Smooth muscle cell (in vitro differentiated cells): ENCODE measurements around the gene CRAT. TPM values are rescaled to one million over a fixed set of nuclear protein-coding genes. Genes with fewer than 3 reads are reported as not detected.
A peak's percentile ranks its signal among the peaks of the same experiment; 100 is the strongest.

Experiments
- DNase-seq: peaks from one replicate; lab custom pipeline; 2025; ENCODE audit not compliant: unreplicated experiment; lab: John Stamatoyannopoulos, UW
- H2AFZ ChIP-seq: fragments of 200-600 bp; sonication (generic); 2 replicates; pipeline ENCODE4 v1.6.0; 2016; ENCODE audit warnings: antibody characterized with exemption, low read depth, mild to moderate bottlenecking
- H3F3A ChIP-seq: fragments of 200-600 bp; sonication (generic); 2 replicates; pipeline ENCODE4 v1.6.0; 2017; ENCODE audit warnings: antibody characterized with exemption, low read depth
- H3K27ac ChIP-seq: fragments of 200-600 bp; sonication (generic); 2 replicates; pipeline ENCODE4 v1.5.1; 2016; ENCODE audit warnings: low read depth, mild to moderate bottlenecking
- H3K27me3 ChIP-seq: fragments of 200-600 bp; sonication (generic); 2 replicates; pipeline ENCODE4 v1.6.1; 2016; ENCODE audit warnings: low read depth, mild to moderate bottlenecking
- H3K36me3 ChIP-seq: fragments of 200-600 bp; sonication (generic); 2 replicates; pipeline ENCODE4 v1.5.1; 2016; ENCODE audit warnings: low read depth
- H3K4me1 ChIP-seq: fragments of 200-600 bp; sonication (generic); 2 replicates; pipeline ENCODE4 v1.5.1; 2016; ENCODE audit warnings: low read depth
- H3K4me2 ChIP-seq: fragments of 200-600 bp; sonication (generic); 2 replicates; pipeline ENCODE4 v1.6.0; 2016; ENCODE audit warnings: mild to moderate bottlenecking
- H3K4me3 ChIP-seq: fragments of 200-600 bp; sonication (generic); 2 replicates; pipeline ENCODE4 v1.5.1; 2016; ENCODE audit warnings: mild to moderate bottlenecking
- H3K79me2 ChIP-seq: fragments of 200-600 bp; sonication (generic); 2 replicates; pipeline ENCODE4 v1.6.0; 2016; ENCODE audit warnings: low read depth, mild to moderate bottlenecking
- H3K9ac ChIP-seq: fragments of 200-600 bp; sonication (generic); 2 replicates; pipeline ENCODE4 v1.6.0; 2016; ENCODE audit warnings: low read depth
- H3K9me3 ChIP-seq: fragments of 200-600 bp; sonication (generic); replicated peaks from 2 replicates; pipeline ENCODE4 v1.5.1; 2016; ENCODE audit warnings: low read depth
- H4K20me1 ChIP-seq: fragments of 200-600 bp; sonication (generic); 2 replicates; pipeline ENCODE4 v1.6.0; 2016; ENCODE audit warnings: low read depth
- WGBS: methylation state at CpG from one replicate; pipeline ENCODE4 v1.1.7; 2016; ENCODE audit warnings: low lambda C conversion rate; 5-methylcytosine and 5-hydroxymethylcytosine counted together
- polyA plus RNA-seq: library from polyadenylated mRNA; unstranded; fragments of >200 nt; fragmentation: Nextera tagmentation; extraction: Ambion mirVana; gene quantifications from 2 replicates; pipeline ENCODE4 v1.2.1, GENCODE V29; 2016
- total RNA-seq: library from RNA; depleted of rRNA; stranded (reverse); fragments of >200 nt; gene quantifications from 2 replicates; pipeline ENCODE4 v1.2.3, GENCODE V29; 2014
- TF ChIP-seq, protein P1 (sequence below): fragments of 200-600 bp; sonication (generic); IDR thresholded peaks from 2 replicates; pipeline ENCODE4 v1.5.1; 2017; ENCODE audit warnings: borderline replicate concordance, mild to moderate bottlenecking, antibody characterized with exemption; ENCODE audit not compliant: insufficient read depth, poor library complexity, severe bottlenecking

Gene CRAT
- total and polyA plus RNA-seq, 2 experiments from 2014 or later = 20.0 to 52.3 TPM

DNA sequence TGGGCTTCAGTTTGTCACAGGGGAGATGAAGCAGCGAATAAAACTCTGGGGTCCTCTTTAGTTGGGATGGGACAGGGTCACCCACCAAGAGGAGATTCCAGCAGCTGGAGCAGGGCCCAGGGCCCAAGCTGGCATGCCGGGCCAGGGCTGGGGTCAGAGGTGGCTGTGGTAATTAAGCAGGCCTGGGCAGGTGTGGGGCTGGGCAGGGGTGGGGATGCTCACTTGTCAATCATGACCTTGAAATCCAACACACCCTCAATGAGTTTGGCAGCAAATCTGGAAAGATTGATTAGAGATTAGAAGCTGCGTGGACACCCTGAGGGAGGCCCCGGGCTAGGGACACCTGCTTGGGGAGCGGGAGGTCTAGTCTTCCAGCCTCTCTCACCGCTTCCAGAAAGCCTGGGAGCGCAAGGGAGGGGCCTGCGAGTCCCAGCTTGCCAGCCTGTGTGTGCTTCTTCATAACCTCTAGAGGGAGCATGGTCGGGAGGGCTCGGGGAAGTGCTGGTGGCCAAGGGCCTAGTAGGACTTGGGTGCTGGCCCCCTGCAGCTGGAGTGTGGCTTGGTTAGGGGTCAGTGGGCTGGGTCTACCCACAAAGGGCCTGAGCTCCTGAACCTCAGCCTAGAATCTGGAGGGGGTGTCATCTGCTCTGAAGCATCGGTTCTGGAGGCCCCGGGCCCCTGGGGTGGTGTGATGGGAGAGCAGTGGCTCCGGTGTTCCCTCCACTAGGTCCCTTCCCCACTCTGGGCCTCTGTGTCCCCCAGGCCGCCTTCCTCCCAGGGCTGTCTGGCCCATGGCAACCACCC is 7.6 kb downstream of the CRAT start:
- no peaks in the 10 kb centered on the region for H3F3A ChIP-seq
- WGBS = 56% methylated on average over 14 of the region's 14 CpGs

DNA sequence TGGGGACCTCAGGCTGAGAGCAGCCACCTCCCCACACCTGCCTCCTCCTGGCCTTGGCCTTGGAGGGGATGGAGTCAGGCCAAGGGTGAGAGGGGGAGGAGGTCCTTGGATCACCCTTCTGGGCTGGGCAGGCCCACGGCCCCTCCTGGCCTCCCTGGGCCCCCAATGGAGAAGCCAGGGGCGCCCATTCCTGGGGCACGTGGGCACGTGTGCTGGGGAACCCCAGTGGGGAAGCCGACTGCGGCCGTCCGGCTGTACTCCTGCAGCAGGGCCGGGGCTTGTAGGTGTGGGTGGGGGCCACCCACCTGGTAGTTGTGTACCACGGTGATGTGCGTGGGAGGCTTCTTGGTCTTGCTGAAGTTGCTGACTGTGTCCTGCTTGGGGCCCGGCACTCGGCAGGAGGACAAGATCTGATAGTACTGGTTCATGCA is 8.5 kb downstream of the CRAT start:
- 92% methylated on average over 12 of the region's 13 CpGs for WGBS
- no peak for DNase-seq
- Histone ChIP-seq H3K36me3 (no peaks in the 10 kb centered on the region), H4K20me1 (peaks cover 4% of the 10 kb centered on the region), H3K9me3 (no peaks in the 10 kb centered on the region), H2AFZ (no peak overlapping the region), H3K4me3 (no peak overlapping the region), H3F3A (no peaks in the 10 kb centered on the region), H3K4me2 (no peak overlapping the region), H3K27ac (no peak overlapping the region), H3K4me1 (no peaks in the 10 kb centered on the region), H3K9ac (no peak overlapping the region), H3K79me2 (no peaks in the 10 kb centered on the region), H3K27me3 (no peaks in the 10 kb centered on the region)
- TF ChIP-seq, protein P1, sequence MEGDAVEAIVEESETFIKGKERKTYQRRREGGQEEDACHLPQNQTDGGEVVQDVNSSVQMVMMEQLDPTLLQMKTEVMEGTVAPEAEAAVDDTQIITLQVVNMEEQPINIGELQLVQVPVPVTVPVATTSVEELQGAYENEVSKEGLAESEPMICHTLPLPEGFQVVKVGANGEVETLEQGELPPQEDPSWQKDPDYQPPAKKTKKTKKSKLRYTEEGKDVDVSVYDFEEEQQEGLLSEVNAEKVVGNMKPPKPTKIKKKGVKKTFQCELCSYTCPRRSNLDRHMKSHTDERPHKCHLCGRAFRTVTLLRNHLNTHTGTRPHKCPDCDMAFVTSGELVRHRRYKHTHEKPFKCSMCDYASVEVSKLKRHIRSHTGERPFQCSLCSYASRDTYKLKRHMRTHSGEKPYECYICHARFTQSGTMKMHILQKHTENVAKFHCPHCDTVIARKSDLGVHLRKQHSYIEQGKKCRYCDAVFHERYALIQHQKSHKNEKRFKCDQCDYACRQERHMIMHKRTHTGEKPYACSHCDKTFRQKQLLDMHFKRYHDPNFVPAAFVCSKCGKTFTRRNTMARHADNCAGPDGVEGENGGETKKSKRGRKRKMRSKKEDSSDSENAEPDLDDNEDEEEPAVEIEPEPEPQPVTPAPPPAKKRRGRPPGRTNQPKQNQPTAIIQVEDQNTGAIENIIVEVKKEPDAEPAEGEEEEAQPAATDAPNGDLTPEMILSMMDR = no peak

More for the DNA sequence above, 7.6 kb downstream of the CRAT start:
- Histone ChIP-seq H3K27me3 (no peaks in the 10 kb centered on the region), H2AFZ (no peak overlapping the region), H3K27ac (no peak overlapping the region), H3K9me3 (no peaks in the 10 kb centered on the region), H3K4me2 (no peak overlapping the region), H4K20me1 (peaks cover 4% of the 10 kb centered on the region), H3K79me2 (no peaks in the 10 kb centered on the region), H3K4me3 (no peak overlapping the region), H3K4me1 (no peaks in the 10 kb centered on the region), H3K9ac (no peak overlapping the region), H3K36me3 (no peaks in the 10 kb centered on the region)
- no peak for DNase-seq
- TF ChIP-seq, protein P1 = peak; percentile 46

DNA sequence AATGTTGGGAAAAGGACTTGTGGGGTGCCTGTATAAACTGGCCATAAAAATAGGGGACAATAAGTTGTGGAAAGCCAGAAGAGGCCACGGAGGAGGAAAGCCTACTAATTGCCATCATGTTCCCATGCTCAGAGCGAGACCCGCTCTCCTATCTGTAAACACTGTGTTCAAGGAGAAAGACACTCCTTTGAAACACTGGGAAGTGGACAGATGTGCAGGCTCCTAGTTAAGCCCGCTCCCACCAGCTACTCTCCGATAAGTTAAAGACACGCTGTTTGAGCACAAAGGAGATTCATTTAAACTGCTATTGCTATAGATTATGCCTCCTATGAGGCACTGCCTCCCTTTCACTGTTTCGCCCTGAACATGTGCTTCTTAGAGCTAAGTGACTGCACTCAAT is 9.3 kb downstream of the CRAT start:
- no peaks in the 10 kb centered on the region for H3K4me1 ChIP-seq
- H3K9me3 ChIP-seq = no peaks in the 10 kb centered on the region
- TF ChIP-seq, protein P1 = no peak
- 92% methylated on average over 7 of the region's 7 CpGs for WGBS
- H3K36me3 ChIP-seq = no peaks in the 10 kb centered on the region
- H3K27me3 ChIP-seq = no peaks in the 10 kb centered on the region
- H3K4me3 ChIP-seq = no peak overlapping the region
- no peak overlapping the region for H3K27ac ChIP-seq
- H3K79me2 ChIP-seq = no peaks in the 10 kb centered on the region
- no peaks in the 10 kb centered on the region for H3F3A ChIP-seq
- no peak for DNase-seq
- H3K9ac ChIP-seq = no peak overlapping the region
- no peak overlapping the region for H2AFZ ChIP-seq
- H4K20me1 ChIP-seq = peaks cover 4% of the 10 kb centered on the region
- no peak overlapping the region for H3K4me2 ChIP-seq
